Right lobe of liver (tissue), 6 donors: ENCODE measurements around the gene RFX4. TPM values are rescaled to one million over a fixed set of nuclear protein-coding genes. Genes with fewer than 3 reads are reported as not detected.

ENCODE experiments used
- ATAC-seq, 4 donors: fragments of 200-7000 bp; cut with Tn5 transposase; one replicate each; pipeline ENCODE4 v1.9.1; 2020; ENCODE audit warnings: mild to moderate bottlenecking in 4 of 4, moderate library complexity in 4 of 4
- DNase-seq, 3 donors: peaks; one replicate each; pipeline ENCODE4 v3.0.0-alpha.2; 2020
- H3K27ac ChIP-seq, 3 donors: fragments of 200-600 bp; one replicate each; pipeline ENCODE4 v1.8.0; 2022
- H3K27me3 ChIP-seq, 2 donors: fragments of 200-600 bp; one replicate each; pipeline ENCODE4 v1.8.0; 2022
- H3K36me3 ChIP-seq, 4 donors: fragments of 200-600 bp; sonication (generic) in 1 of 4; one replicate each; pipeline versions ENCODE4 v1.5.1 to v1.8.0; 2017 to 2022; ENCODE audit warnings: control low read depth in 1 of 4
- H3K4me1 ChIP-seq, 4 donors: fragments of 200-600 bp; sonication (generic) in 1 of 4; one replicate each; pipeline versions ENCODE4 v1.5.1 to v1.8.0; 2017 to 2022; ENCODE audit warnings: control low read depth in 1 of 4
- H3K4me3 ChIP-seq, 3 donors: fragments of 200-600 bp; one replicate each; pipeline ENCODE4 v1.8.0; 2022
- H3K9me3 ChIP-seq, 4 donors: fragments of 200-600 bp; sonication (generic) in 1 of 4; one replicate each; pipeline versions ENCODE4 v1.5.1 to v1.8.0; 2017 to 2022; ENCODE audit warnings: control low read depth in 1 of 4
- CTCF ChIP-seq, 4 donors: fragments of 200-600 bp in 3 of 4; fragments of 450-650 bp in 1 of 4; IDR thresholded peaks; one replicate each; pipeline versions ENCODE4 v1.5.1 to v1.8.0; 2016 to 2022; ENCODE audit warnings: antibody characterized with exemption in 4 of 4, mild to moderate bottlenecking in 2 of 4
- POLR2A ChIP-seq: fragments of 450-650 bp; IDR thresholded peaks from one replicate; pipeline ENCODE4 v1.6.1; 2017; ENCODE audit warnings: antibody characterized with exemption, mild to moderate bottlenecking
- WGBS: methylation state at CpG from one replicate; pipeline ENCODE4 v1.1.6; 2018; ENCODE audit warnings: low coverage, low lambda C conversion rate; ENCODE audit not compliant: insufficient coverage; ENCODE audit errors: missing lambda C conversion rate; 5-methylcytosine and 5-hydroxymethylcytosine counted together
- intact Hi-C, 2 donors: fragments of 100-400 bp; cut with DNase I; formaldehyde crosslinking; loops; one replicate each; pipeline versions ENCODE4 v1.11.2 to v1.14.1; 2022
- total RNA-seq, 6 experiments: library from RNA; depleted of rRNA in 2 of 6; stranded (reverse); fragments of >200 nt in 2 of 6; fragmentation: NEBNext Ultra II Directional in 3 of 6; extraction: Animal tissue kit (Norgen Biotek cat#: 25700) in 3 of 6; gene quantifications; one replicate each; pipeline versions ENCODE4 v1.1.0 to v1.2.4, GENCODE V29; 2016 to 2023
- donor health status: DM: no; HTN: yes; CAD: no.
- donor health status: DM: no; HTN: no; CAD: no.
- donor health status: DM: no; HTN: no; CAD: no.
- donor health status: DM: no; HTN: yes; CAD: no.
- donor health status: DM: no; HTN: yes; CAD: no.

The RFX4 gene
- total RNA-seq, 6 experiments from 2014 or later: not detected

- no peak for TF ChIP-seq CTCF (IDR thresholded peaks at IDR 0.05)
- TF ChIP-seq POLR2A: no peak
- H3K9me3 ChIP-seq: no peaks in the 10 kb centered on the region
- DNase-seq (no peak), ATAC-seq (no peak)
- WGBS: 40% methylated on average over 1 of the region's 3 CpGs
- H3K27ac ChIP-seq: no peak overlapping the region
- no peaks in the 10 kb centered on the region for H3K36me3 ChIP-seq
- H3K27me3 ChIP-seq: no peaks in the 10 kb centered on the region
- H3K4me1 ChIP-seq: no peaks in the 10 kb centered on the region
- intact Hi-C loops: no loop called here
- no peak overlapping the region for H3K4me3 ChIP-seq
Observed at GRCh38 chr12:106595268-106595667, 12.5 kb downstream of the RFX4 start.

- ATAC-seq (no peak), DNase-seq (no peak)
- TF ChIP-seq POLR2A (no peak), CTCF (IDR thresholded peaks at IDR 0.05) (no peak)
- no peaks in the 10 kb centered on the region for H3K4me1 ChIP-seq
- H3K9me3 ChIP-seq: no peaks in the 10 kb centered on the region
- 40% methylated on average over 5 of the region's 5 CpGs for WGBS
- intact Hi-C loops: no loop called here
- no peak overlapping the region for H3K27ac ChIP-seq
- H3K4me3 ChIP-seq: no peak overlapping the region
- no peaks in the 10 kb centered on the region for H3K27me3 ChIP-seq
- no peaks in the 10 kb centered on the region for H3K36me3 ChIP-seq
Observed at GRCh38 chr12:106598003-106598402, 15.2 kb downstream of the RFX4 start.

GRCh38 chr12:106599302-106599701 lies 16.5 kb downstream of the RFX4 start:
- H3K27me3 ChIP-seq: no peaks in the 10 kb centered on the region
- no peak overlapping the region for H3K4me3 ChIP-seq
- 62% methylated on average over 3 of the region's 4 CpGs for WGBS
- no peak overlapping the region for H3K27ac ChIP-seq
- intact Hi-C loops: no loop called here
- ATAC-seq (no peak), DNase-seq (no peak)
- H3K36me3 ChIP-seq: no peaks in the 10 kb centered on the region
- H3K4me1 ChIP-seq: no peaks in the 10 kb centered on the region
- no peaks in the 10 kb centered on the region for H3K9me3 ChIP-seq
- no peak for TF ChIP-seq CTCF (IDR thresholded peaks at IDR 0.05)
- no peak for TF ChIP-seq POLR2A

GRCh38 chr12:106600503-106600902 lies 17.7 kb downstream of the RFX4 start:
- whole genome bisulfite sequencing: 49% methylated on average over 2 of the region's 5 CpGs
- Histone ChIP-seq H3K36me3 (no peaks in the 10 kb centered on the region), H3K27ac (no peak overlapping the region), H3K9me3 (no peaks in the 10 kb centered on the region), H3K27me3 (no peaks in the 10 kb centered on the region), H3K4me3 (no peak overlapping the region), H3K4me1 (no peaks in the 10 kb centered on the region)
- DNase-seq (no peak), ATAC-seq (no peak)
- TF ChIP-seq CTCF (IDR thresholded peaks at IDR 0.05): no peak
- intact Hi-C loops: no loop called here

GRCh38 chr12:106601031-106601430 lies 18.2 kb downstream of the RFX4 start:
- WGBS: 82% methylated on average over 7 of the region's 10 CpGs
- no peaks in the 10 kb centered on the region for H3K9me3 ChIP-seq
- intact Hi-C loops: no loop called here
- H3K36me3 ChIP-seq: no peaks in the 10 kb centered on the region
- no peak overlapping the region for H3K27ac ChIP-seq
- H3K27me3 ChIP-seq: no peaks in the 10 kb centered on the region
- TF ChIP-seq POLR2A (no peak), CTCF (IDR thresholded peaks at IDR 0.05) (no peak)
- H3K4me1 ChIP-seq: no peaks in the 10 kb centered on the region
- H3K4me3 ChIP-seq: no peak overlapping the region
- DNase-seq (no peak), ATAC-seq (no peak)
